GM20000 (cell line): Measurements from ENCODE around the gene LHX3.

Experiments
- DNase-seq: peaks from one replicate; pipeline ENCODE4 v3.0.0; 2012; ENCODE audit warnings: low spot score
- CTCF ChIP-seq: IDR thresholded peaks from 2 replicates; pipeline ENCODE4 v1.5.1; 2012; ENCODE audit warnings: mild to moderate bottlenecking, control low read depth; ENCODE audit errors: extremely low read depth, missing control alignments

Gene LHX3

GRCh38 chr9:136181784-136182419 is 23.0 kb downstream of the LHX3 start:
- TF ChIP-seq CTCF = no peak
- no peak for DNase-seq

GRCh38 chr9:136180586-136180985 is 24.3 kb downstream of the LHX3 start:
- no peak for DNase-seq

GRCh38 chr9:136179761-136180160 is 25.2 kb downstream of the LHX3 start:
- no peak for DNase-seq
- no peak for TF ChIP-seq CTCF

More at GRCh38 chr9:136180586-136180985, 24.3 kb downstream of the LHX3 start:
- no peak for TF ChIP-seq CTCF

- no peak for DNase-seq
- no peak for TF ChIP-seq CTCF
These were observed 25.8 kb downstream of the LHX3 start for GRCh38 chr9:136179101-136179616.

- no peak for DNase-seq
- no peak for TF ChIP-seq CTCF
These were observed 26.2 kb downstream of the LHX3 start for GRCh38 chr9:136178773-136179075.

- no peak for TF ChIP-seq CTCF
- DNase-seq = no peak
These were observed 26.7 kb downstream of the LHX3 start for GRCh38 chr9:136178061-136178772.

- DNase-seq = no peak
- no peak for TF ChIP-seq CTCF
These were observed 27.7 kb downstream of the LHX3 start for GRCh38 chr9:136177224-136177623.
